Keratinocyte (primary cell): Measurements from ENCODE around the gene HPSE2.

Experiments used
- CTCF ChIP-seq, 3 experiments: IDR thresholded peaks in 1 of 3; conservative IDR thresholded peaks in 1 of 3; optimal IDR thresholded peaks in 1 of 3; 2 replicates in 2 of 3; 3 replicates in 1 of 3; pipeline versions ENCODE3 to v1.5.1; 2011; ENCODE audit warnings: low read length in 3 of 3, mild to moderate bottlenecking in 3 of 3, moderate library complexity in 2 of 3, control low read depth in 1 of 3, inconsistent platforms in 1 of 3; ENCODE audit not compliant: insufficient read depth in 2 of 3; ENCODE audit errors: extremely low read depth in 1 of 3
- EZH2 ChIP-seq: IDR thresholded peaks from one replicate; pipeline ENCODE4 v1.6.1; 2012; ENCODE audit warnings: inconsistent platforms, mild to moderate bottlenecking, low read length, moderate library complexity

GRCh38 chr10:98832738-98833137 is 402.9 kb downstream of the HPSE2 start:
- TF ChIP-seq CTCF (optimal IDR thresholded peaks at IDR 0.05 in 1 of 3, IDR thresholded peaks at IDR 0.05 in 1 of 3, conservative IDR thresholded peaks at IDR 0.05 in 1 of 3; ENCODE audit: extremely low read depth in 1 of 3, insufficient read depth in 2 of 3, low read length in 3 of 3), result no peak
- no peak for TF ChIP-seq EZH2
